Neuronal stem cell (in vitro differentiated cells): ENCODE measurements around the gene TNFRSF25.
A peak's percentile ranks its signal among the peaks of the same experiment; 100 is the strongest.
"Not testable (repeated sequence)": the region's sequence is repeated elsewhere in the genome, so short reads cannot be mapped to it uniquely, and the experiment has no call there.

ENCODE experiments used
- DNase-seq: peaks from one replicate; pipeline ENCODE4 v3.0.0-alpha.2; 2013; ENCODE audit warnings: low spot score
- H2AFZ ChIP-seq: one replicate; pipeline ENCODE4 v1.6.1; 2013; ENCODE audit warnings: mild to moderate bottlenecking, low read length, inconsistent platforms
- H2AK5ac ChIP-seq: 2 replicates; pipeline ENCODE4 v1.6.1; 2013; ENCODE audit warnings: low read depth, mild to moderate bottlenecking, inconsistent platforms, low read length, moderate library complexity, mixed read lengths
- H2BK120ac ChIP-seq: 2 replicates; pipeline ENCODE4 v1.6.1; 2013; ENCODE audit warnings: low read depth, mild to moderate bottlenecking, inconsistent platforms, low read length, moderate library complexity, mixed read lengths
- H2BK12ac ChIP-seq: one replicate; pipeline ENCODE4 v1.6.1; 2013; ENCODE audit warnings: low read length, inconsistent platforms
- H2BK15ac ChIP-seq: 2 replicates; pipeline ENCODE4 v1.6.1; 2013; ENCODE audit warnings: mild to moderate bottlenecking, low read length, inconsistent platforms, mixed read lengths
- H2BK5ac ChIP-seq: one replicate; pipeline ENCODE4 v1.6.1; 2013; ENCODE audit warnings: inconsistent platforms, mild to moderate bottlenecking, low read length, moderate library complexity
- H3K14ac ChIP-seq: one replicate; pipeline ENCODE4 v1.6.1; 2013; ENCODE audit warnings: low read length, inconsistent platforms
- H3K18ac ChIP-seq: 2 replicates; pipeline ENCODE4 v1.6.1; 2013; ENCODE audit warnings: low read length, inconsistent platforms
- H3K23ac ChIP-seq: 2 replicates; pipeline ENCODE4 v1.6.1; 2013; ENCODE audit warnings: low read depth, mild to moderate bottlenecking, mixed read lengths, low read length, inconsistent platforms; ENCODE audit not compliant: poor library complexity
- H3K27ac ChIP-seq: replicated peaks from 3 replicates; pipeline ENCODE4 v1.5.1; 2013; ENCODE audit warnings: low read length, inconsistent platforms
- H3K27me3 ChIP-seq, 3 experiments: 2 replicates each; pipeline ENCODE4 v1.6.1; 2013; ENCODE audit warnings: low read length in 3 of 3, mild to moderate bottlenecking in 2 of 3, inconsistent platforms in 1 of 3, low read depth in 1 of 3, mixed read lengths in 1 of 3, moderate library complexity in 1 of 3; ENCODE audit not compliant: control insufficient read depth in 3 of 3, insufficient read depth in 3 of 3
- H3K36me3 ChIP-seq, 2 donors: replicated peaks in 1 of 2; 2 replicates each; pipeline ENCODE4 v1.6.1; 2013; ENCODE audit warnings: low read length in 2 of 2; ENCODE audit not compliant: control insufficient read depth in 2 of 2, insufficient read depth in 2 of 2
- H3K4ac ChIP-seq: 2 replicates; pipeline ENCODE4 v1.6.1; 2013; ENCODE audit warnings: inconsistent platforms, mild to moderate bottlenecking, low read length, moderate library complexity
- H3K4me1 ChIP-seq, 2 donors: 1 replicate in 1 of 2; 2 replicates in 1 of 2; pipeline ENCODE4 v1.6.1; 2013; ENCODE audit warnings: low read length in 2 of 2, low read depth in 1 of 2; ENCODE audit not compliant: control insufficient read depth in 2 of 2, insufficient read depth in 1 of 2
- H3K4me2 ChIP-seq: one replicate; pipeline ENCODE4 v1.6.1; 2013; ENCODE audit warnings: mild to moderate bottlenecking, low read length, inconsistent platforms; ENCODE audit not compliant: insufficient read depth, poor library complexity, severe bottlenecking
- H3K4me3 ChIP-seq, 2 donors: 2 replicates each; pipeline ENCODE4 v1.5.1; 2013; ENCODE audit warnings: low read length in 2 of 2, mild to moderate bottlenecking in 2 of 2, inconsistent platforms in 1 of 2, moderate library complexity in 1 of 2
- H3K79me1 ChIP-seq: one replicate; pipeline ENCODE4 v1.6.1; 2013; ENCODE audit warnings: low read depth, mild to moderate bottlenecking, inconsistent platforms, low read length, moderate library complexity
- H3K9ac ChIP-seq: one replicate; pipeline ENCODE4 v1.6.1; 2013; ENCODE audit warnings: mild to moderate bottlenecking, low read depth, low read length, inconsistent platforms; ENCODE audit not compliant: poor library complexity
- H3K9me3 ChIP-seq, 2 donors: replicated peaks in 1 of 2; 2 replicates each; pipeline versions ENCODE3 to v1.6.1; 2013; ENCODE audit warnings: low read length in 2 of 2, mild to moderate bottlenecking in 2 of 2, inconsistent platforms in 1 of 2, low read depth in 1 of 2, mixed read lengths in 1 of 2, moderate library complexity in 1 of 2; ENCODE audit not compliant: control insufficient read depth in 2 of 2, insufficient read depth in 1 of 2
- H4K8ac ChIP-seq: one replicate; pipeline ENCODE4 v1.6.1; 2013; ENCODE audit warnings: low read depth, mild to moderate bottlenecking, inconsistent platforms, low read length, moderate library complexity
- H4K91ac ChIP-seq: one replicate; pipeline ENCODE4 v1.6.1; 2013; ENCODE audit warnings: low read length, low read depth, mild to moderate bottlenecking, inconsistent platforms; ENCODE audit not compliant: poor library complexity
- WGBS, 2 donors: extraction: QIAGEN DNeasy Blood & Tissue Kit; methylation state at CpG; one replicate each; pipeline ENCODE4 v1.1.7; 2013; ENCODE audit warnings: missing lambda C conversion rate in 2 of 2, mixed read lengths in 1 of 2; ENCODE audit not compliant: insufficient read length in 2 of 2, insufficient replicate concordance in 1 of 2; ENCODE audit errors: extremely low coverage in 2 of 2; 5-methylcytosine and 5-hydroxymethylcytosine counted together

The TNFRSF25 gene

GRCh38 chr1:6495540-6496364, 29.8 kb upstream of the TNFRSF25 start:
- peak overlapping the region; percentile 98 for H2AK5ac ChIP-seq
- no CpG with 5 or more reads among the region's 14 CpGs for WGBS, 2 donors
- no peak for DNase-seq
- H3K9ac ChIP-seq = no peak overlapping the region
- no peak overlapping the region for H4K8ac ChIP-seq
- no peak overlapping the region for H3K4me2 ChIP-seq
- peak overlapping the region; percentile 67 for H3K18ac ChIP-seq
- no peak overlapping the region for H2AFZ ChIP-seq
- H3K27ac ChIP-seq = no peak overlapping the region
- peak overlapping the region; percentile 68 for H3K23ac ChIP-seq
- no peak overlapping the region for H2BK120ac ChIP-seq
- H2BK12ac ChIP-seq = peak overlapping the region; percentile 60
- peaks cover 0 to 17% (median 16%) of the 10 kb centered on the region in 3 experiments for H3K27me3 ChIP-seq
- H2BK5ac ChIP-seq = no peak overlapping the region
- H3K14ac ChIP-seq = no peak overlapping the region
- no peak overlapping the region for H4K91ac ChIP-seq
- peaks cover 20 to 31% of the 10 kb centered on the region in 2 donors for H3K4me1 ChIP-seq
- H3K36me3 ChIP-seq = no peaks in the 10 kb centered on the region
- H3K79me1 ChIP-seq = no peaks in the 10 kb centered on the region
- no peak overlapping the region for H3K4ac ChIP-seq
- peak overlapping the region; percentile 38 for H2BK15ac ChIP-seq
- no peaks in the 10 kb centered on the region for H3K9me3 ChIP-seq
- peak overlapping the region in 1 of 2 donors; percentile 62 for H3K4me3 ChIP-seq

GRCh38 chr1:6495041-6495441, 29.1 kb upstream of the TNFRSF25 start:
- Histone ChIP-seq H3K14ac (no peak overlapping the region), H3K23ac (peak overlapping the region; percentile 37), H2BK12ac (no peak overlapping the region), H2AK5ac (peak overlapping the region; percentile 42), H2BK15ac (no peak overlapping the region), H3K4ac (no peak overlapping the region), H3K27ac (no peak overlapping the region), H3K9me3 (no peaks in the 10 kb centered on the region), H3K9ac (no peak overlapping the region), H3K79me1 (no peaks in the 10 kb centered on the region), H4K8ac (no peak overlapping the region), H3K4me3 (no peak overlapping the region), H3K36me3 (no peaks in the 10 kb centered on the region), H4K91ac (no peak overlapping the region), H3K4me2 (no peak overlapping the region), H2AFZ (no peak overlapping the region), H3K18ac (peak overlapping the region; percentile 31), H2BK120ac (no peak overlapping the region), H3K4me1 (peaks cover 21 to 32% of the 10 kb centered on the region in 2 donors), H3K27me3 (peaks cover 0 to 16% (median 14%) of the 10 kb centered on the region in 3 experiments), H2BK5ac (no peak overlapping the region)
- WGBS, 2 donors = no CpG with 5 or more reads among the region's 13 CpGs
- DNase-seq = no peak

GRCh38 chr1:6494627-6495026, 28.7 kb upstream of the TNFRSF25 start:
- no peaks in the 10 kb centered on the region for H3K9me3 ChIP-seq
- no peak overlapping the region for H4K8ac ChIP-seq
- no peak overlapping the region for H2BK12ac ChIP-seq
- no peaks in the 10 kb centered on the region for H3K36me3 ChIP-seq
- H3K18ac ChIP-seq = peak overlapping the region; percentile 31
- H3K27ac ChIP-seq = no peak overlapping the region
- no peaks in the 10 kb centered on the region for H3K79me1 ChIP-seq
- no peak overlapping the region for H2BK120ac ChIP-seq
- H3K27me3 ChIP-seq = peaks cover 0 to 16% (median 10%) of the 10 kb centered on the region in 3 experiments
- H2AFZ ChIP-seq = no peak overlapping the region
- peak overlapping the region; percentile 37 for H3K23ac ChIP-seq
- peaks cover 21 to 36% of the 10 kb centered on the region in 2 donors for H3K4me1 ChIP-seq
- H2BK15ac ChIP-seq = no peak overlapping the region
- H3K4me3 ChIP-seq = no peak overlapping the region
- H3K4me2 ChIP-seq = no peak overlapping the region
- no peak overlapping the region for H4K91ac ChIP-seq
- H3K9ac ChIP-seq = no peak overlapping the region
- H2BK5ac ChIP-seq = no peak overlapping the region
- H3K4ac ChIP-seq = no peak overlapping the region
- peak overlapping the region; percentile 42 for H2AK5ac ChIP-seq
- WGBS, 2 donors = no CpG with 5 or more reads among the region's 4 CpGs
- DNase-seq = no peak
- H3K14ac ChIP-seq = no peak overlapping the region

- H3K9me3 ChIP-seq, H2BK12ac ChIP-seq, H3K4me3 ChIP-seq, H4K8ac ChIP-seq, H3K9ac ChIP-seq, H2BK120ac ChIP-seq, H3K4ac ChIP-seq, H3K36me3 ChIP-seq, H3K79me1 ChIP-seq, H4K91ac ChIP-seq, H3K23ac ChIP-seq, H2BK15ac ChIP-seq, DNase-seq, H2BK5ac ChIP-seq, H3K18ac ChIP-seq, H3K14ac ChIP-seq, H3K4me2 ChIP-seq, H2AFZ ChIP-seq, H2AK5ac ChIP-seq, H3K27ac ChIP-seq: not testable (repeated sequence)
- H3K27me3 ChIP-seq = peaks cover 0 to 16% (median 3%) of the 10 kb centered on the region in 3 experiments
- WGBS, 2 donors = no CpG with 5 or more reads among the region's 4 CpGs
- H3K4me1 ChIP-seq = peaks cover 17 to 33% of the 10 kb centered on the region in 2 donors
Measured at GRCh38 chr1:6493834-6494223, 27.9 kb upstream of the TNFRSF25 start.
